HepG2 (cell line): ENCODE measurements around the gene PHKG2. TPM values are rescaled to one million over a fixed set of nuclear protein-coding genes. Genes with fewer than 3 reads are reported as not detected.

Source experiments
- BRCA1 ChIP-seq: sonication (generic); formaldehyde crosslinking; IDR thresholded peaks from 2 replicates; pipeline ENCODE4 v1.4.0; 2020; ENCODE audit warnings: missing genetic modification reagents
- FOXA3 ChIP-seq: IDR thresholded peaks from 2 replicates; pipeline ENCODE4 v1.6.1; 2016; ENCODE audit warnings: missing genetic modification reagents, missing compliant biosample characterization
- GPN1 ChIP-seq: sonication (generic); formaldehyde crosslinking; IDR thresholded peaks from 2 replicates; pipeline ENCODE4 v1.5.1; 2020; ENCODE audit warnings: missing genetic modification reagents, borderline replicate concordance
- HDAC2 ChIP-seq: sonication (generic); formaldehyde crosslinking; IDR thresholded peaks from 2 replicates; pipeline ENCODE4 v1.4.0; 2020; ENCODE audit warnings: missing genetic modification reagents
- KDM1A ChIP-seq: IDR thresholded peaks from 2 replicates; pipeline ENCODE4 v1.6.1; 2016; ENCODE audit warnings: missing compliant biosample characterization
- ZNF234 ChIP-seq: sonication (generic); formaldehyde crosslinking; conservative IDR thresholded peaks from 2 replicates; pipeline ENCODE4 v1.5.1; 2020; ENCODE audit warnings: mild to moderate bottlenecking, missing genetic modification reagents
- ZNF235 ChIP-seq: sonication (generic); formaldehyde crosslinking; IDR thresholded peaks from 2 replicates; pipeline ENCODE4 v1.8.1; 2023; ENCODE audit warnings: mild to moderate bottlenecking, missing genetic modification reagents, borderline replicate concordance
- ZNF883 ChIP-seq: sonication (generic); formaldehyde crosslinking; IDR thresholded peaks from 2 replicates; pipeline ENCODE4 v1.5.1; 2020; ENCODE audit warnings: mild to moderate bottlenecking, missing genetic modification reagents; ENCODE audit errors: not compliant biosample characterization
- polyA plus RNA-seq, 8 experiments: library from polyadenylated mRNA; depleted of rRNA in 3 of 8; stranded (reverse) in 7 of 8; unstranded in 1 of 8; fragments of >200 nt; fragmentation: Illumina TruSeq in 4 of 8; extraction: Trizol in 4 of 8; gene quantifications; 2 replicates each; pipeline versions ENCODE4 v1.2.1 to v1.2.3, GENCODE V29; 2011 to 2016; ENCODE audit warnings: low read depth in 4 of 8, missing spikeins in 1 of 8, mixed read lengths in 1 of 8; ENCODE audit not compliant: insufficient read depth in 1 of 8
- total RNA-seq, 5 experiments: library from RNA; depleted of rRNA; stranded (reverse); fragments of >200 nt; fragmentation: Illumina TruSeq; extraction: Trizol; gene quantifications; 2 replicates each; pipeline ENCODE4 v1.2.3, GENCODE V29; 2016; ENCODE audit warnings: low read depth in 1 of 5
- TF ChIP-seq, protein P1 (sequence below): sonication (generic); formaldehyde crosslinking; IDR thresholded peaks from 2 replicates; pipeline ENCODE4 v1.5.1; 2020; ENCODE audit warnings: mild to moderate bottlenecking, missing genetic modification reagents, borderline replicate concordance
- TF ChIP-seq, protein P2 (sequence below): sonication (generic); formaldehyde crosslinking; IDR thresholded peaks from 2 replicates; pipeline ENCODE4 v1.4.0; 2020; ENCODE audit warnings: missing genetic modification reagents
- TF ChIP-seq, protein P3 (sequence below): sonication (generic); formaldehyde crosslinking; IDR thresholded peaks from 2 replicates; pipeline ENCODE4 v1.5.0; 2020; ENCODE audit warnings: mild to moderate bottlenecking, missing genetic modification reagents
- TF ChIP-seq, protein P4 (sequence below): sonication (generic); formaldehyde crosslinking; IDR thresholded peaks from 2 replicates; pipeline ENCODE4 v1.8.1; 2023; ENCODE audit warnings: mild to moderate bottlenecking, missing genetic modification reagents, borderline replicate concordance

Gene PHKG2
- total and polyA plus RNA-seq, 2 of the 13 experiments (the other 11 are each of a cell fraction or from before 2014, with no cell fraction given), result 37.4 to 42.1 TPM

DNA sequence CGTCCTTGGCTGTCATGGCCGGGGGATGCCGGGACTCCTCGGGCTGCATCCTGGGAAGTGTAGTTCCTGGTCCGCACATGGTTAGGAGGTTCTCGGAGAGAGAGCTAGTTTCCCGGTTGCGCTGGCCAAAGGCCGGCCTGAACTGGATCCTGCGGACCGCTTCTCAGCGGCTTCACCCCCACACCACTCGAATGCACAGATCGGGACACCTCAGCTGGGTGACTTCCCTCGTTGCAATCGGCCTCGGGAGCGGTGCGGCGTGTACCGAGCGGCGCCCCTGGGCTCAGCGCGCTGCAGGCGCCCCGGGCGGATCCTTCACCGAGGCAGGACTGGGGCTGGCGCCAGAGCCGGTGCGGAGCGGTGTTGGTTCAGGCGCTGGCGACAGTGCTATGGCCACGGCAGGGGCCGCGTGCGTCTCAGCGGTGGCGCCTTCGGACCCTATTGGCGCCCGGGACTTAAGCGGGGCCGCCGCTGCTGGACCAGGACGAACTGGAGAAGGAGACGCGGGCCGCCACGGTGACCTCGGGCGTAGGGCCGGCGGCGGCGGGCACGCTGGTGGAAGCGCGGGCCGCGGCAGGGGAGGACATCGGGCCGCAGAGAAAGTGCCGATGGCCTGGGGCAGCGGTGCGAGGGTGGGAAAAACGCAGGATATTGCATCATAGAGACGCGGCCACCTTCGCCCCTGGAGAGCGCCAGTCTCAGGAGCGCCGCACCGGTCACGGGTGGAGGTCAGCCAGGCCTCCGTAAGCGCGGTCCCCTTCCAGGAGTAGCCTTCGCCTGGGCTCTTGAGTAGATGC lies 27.4 kb downstream of the PHKG2 start (continued):
- TF ChIP-seq GPN1 (no peak), HDAC2 (peak; percentile 68), ZNF234 (CRISPR knock-in tag) (no peak; the same call in 1 of the 2 replicates), BRCA1 (CRISPR knock-in tag) (peak; percentile 84; the same call in 1 of the 2 replicates), FOXA3 (peak; percentile 35), ZNF883 (peak; percentile 98), ZNF235 (CRISPR knock-in tag) (0 out of 2 replicates have a peak, but pooled peaks have one; percentile 71), KDM1A (CRISPR knock-in tag) (no peak)
- TF ChIP-seq, protein P1, sequence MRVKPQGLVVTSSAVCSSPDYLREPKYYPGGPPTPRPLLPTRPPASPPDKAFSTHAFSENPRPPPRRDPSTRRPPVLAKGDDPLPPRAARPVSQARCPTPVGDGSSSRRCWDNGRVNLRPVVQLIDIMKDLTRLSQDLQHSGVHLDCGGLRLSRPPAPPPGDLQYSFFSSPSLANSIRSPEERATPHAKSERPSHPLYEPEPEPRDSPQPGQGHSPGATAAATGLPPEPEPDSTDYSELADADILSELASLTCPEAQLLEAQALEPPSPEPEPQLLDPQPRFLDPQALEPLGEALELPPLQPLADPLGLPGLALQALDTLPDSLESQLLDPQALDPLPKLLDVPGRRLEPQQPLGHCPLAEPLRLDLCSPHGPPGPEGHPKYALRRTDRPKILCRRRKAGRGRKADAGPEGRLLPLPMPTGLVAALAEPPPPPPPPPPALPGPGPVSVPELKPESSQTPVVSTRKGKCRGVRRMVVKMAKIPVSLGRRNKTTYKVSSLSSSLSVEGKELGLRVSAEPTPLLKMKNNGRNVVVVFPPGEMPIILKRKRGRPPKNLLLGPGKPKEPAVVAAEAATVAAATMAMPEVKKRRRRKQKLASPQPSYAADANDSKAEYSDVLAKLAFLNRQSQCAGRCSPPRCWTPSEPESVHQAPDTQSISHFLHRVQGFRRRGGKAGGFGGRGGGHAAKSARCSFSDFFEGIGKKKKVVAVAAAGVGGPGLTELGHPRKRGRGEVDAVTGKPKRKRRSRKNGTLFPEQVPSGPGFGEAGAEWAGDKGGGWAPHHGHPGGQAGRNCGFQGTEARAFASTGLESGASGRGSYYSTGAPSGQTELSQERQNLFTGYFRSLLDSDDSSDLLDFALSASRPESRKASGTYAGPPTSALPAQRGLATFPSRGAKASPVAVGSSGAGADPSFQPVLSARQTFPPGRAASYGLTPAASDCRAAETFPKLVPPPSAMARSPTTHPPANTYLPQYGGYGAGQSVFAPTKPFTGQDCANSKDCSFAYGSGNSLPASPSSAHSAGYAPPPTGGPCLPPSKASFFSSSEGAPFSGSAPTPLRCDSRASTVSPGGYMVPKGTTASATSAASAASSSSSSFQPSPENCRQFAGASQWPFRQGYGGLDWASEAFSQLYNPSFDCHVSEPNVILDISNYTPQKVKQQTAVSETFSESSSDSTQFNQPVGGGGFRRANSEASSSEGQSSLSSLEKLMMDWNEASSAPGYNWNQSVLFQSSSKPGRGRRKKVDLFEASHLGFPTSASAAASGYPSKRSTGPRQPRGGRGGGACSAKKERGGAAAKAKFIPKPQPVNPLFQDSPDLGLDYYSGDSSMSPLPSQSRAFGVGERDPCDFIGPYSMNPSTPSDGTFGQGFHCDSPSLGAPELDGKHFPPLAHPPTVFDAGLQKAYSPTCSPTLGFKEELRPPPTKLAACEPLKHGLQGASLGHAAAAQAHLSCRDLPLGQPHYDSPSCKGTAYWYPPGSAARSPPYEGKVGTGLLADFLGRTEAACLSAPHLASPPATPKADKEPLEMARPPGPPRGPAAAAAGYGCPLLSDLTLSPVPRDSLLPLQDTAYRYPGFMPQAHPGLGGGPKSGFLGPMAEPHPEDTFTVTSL (CRISPR knock-in tag), result no peak; the same call in 1 of the 2 replicates
- TF ChIP-seq, protein P2, sequence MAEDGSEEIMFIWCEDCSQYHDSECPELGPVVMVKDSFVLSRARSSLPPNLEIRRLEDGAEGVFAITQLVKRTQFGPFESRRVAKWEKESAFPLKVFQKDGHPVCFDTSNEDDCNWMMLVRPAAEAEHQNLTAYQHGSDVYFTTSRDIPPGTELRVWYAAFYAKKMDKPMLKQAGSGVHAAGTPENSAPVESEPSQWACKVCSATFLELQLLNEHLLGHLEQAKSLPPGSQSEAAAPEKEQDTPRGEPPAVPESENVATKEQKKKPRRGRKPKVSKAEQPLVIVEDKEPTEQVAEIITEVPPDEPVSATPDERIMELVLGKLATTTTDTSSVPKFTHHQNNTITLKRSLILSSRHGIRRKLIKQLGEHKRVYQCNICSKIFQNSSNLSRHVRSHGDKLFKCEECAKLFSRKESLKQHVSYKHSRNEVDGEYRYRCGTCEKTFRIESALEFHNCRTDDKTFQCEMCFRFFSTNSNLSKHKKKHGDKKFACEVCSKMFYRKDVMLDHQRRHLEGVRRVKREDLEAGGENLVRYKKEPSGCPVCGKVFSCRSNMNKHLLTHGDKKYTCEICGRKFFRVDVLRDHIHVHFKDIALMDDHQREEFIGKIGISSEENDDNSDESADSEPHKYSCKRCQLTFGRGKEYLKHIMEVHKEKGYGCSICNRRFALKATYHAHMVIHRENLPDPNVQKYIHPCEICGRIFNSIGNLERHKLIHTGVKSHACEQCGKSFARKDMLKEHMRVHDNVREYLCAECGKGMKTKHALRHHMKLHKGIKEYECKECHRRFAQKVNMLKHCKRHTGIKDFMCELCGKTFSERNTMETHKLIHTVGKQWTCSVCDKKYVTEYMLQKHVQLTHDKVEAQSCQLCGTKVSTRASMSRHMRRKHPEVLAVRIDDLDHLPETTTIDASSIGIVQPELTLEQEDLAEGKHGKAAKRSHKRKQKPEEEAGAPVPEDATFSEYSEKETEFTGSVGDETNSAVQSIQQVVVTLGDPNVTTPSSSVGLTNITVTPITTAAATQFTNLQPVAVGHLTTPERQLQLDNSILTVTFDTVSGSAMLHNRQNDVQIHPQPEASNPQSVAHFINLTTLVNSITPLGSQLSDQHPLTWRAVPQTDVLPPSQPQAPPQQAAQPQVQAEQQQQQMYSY (CRISPR knock-in tag), result peak; percentile 85
- TF ChIP-seq, protein P3, sequence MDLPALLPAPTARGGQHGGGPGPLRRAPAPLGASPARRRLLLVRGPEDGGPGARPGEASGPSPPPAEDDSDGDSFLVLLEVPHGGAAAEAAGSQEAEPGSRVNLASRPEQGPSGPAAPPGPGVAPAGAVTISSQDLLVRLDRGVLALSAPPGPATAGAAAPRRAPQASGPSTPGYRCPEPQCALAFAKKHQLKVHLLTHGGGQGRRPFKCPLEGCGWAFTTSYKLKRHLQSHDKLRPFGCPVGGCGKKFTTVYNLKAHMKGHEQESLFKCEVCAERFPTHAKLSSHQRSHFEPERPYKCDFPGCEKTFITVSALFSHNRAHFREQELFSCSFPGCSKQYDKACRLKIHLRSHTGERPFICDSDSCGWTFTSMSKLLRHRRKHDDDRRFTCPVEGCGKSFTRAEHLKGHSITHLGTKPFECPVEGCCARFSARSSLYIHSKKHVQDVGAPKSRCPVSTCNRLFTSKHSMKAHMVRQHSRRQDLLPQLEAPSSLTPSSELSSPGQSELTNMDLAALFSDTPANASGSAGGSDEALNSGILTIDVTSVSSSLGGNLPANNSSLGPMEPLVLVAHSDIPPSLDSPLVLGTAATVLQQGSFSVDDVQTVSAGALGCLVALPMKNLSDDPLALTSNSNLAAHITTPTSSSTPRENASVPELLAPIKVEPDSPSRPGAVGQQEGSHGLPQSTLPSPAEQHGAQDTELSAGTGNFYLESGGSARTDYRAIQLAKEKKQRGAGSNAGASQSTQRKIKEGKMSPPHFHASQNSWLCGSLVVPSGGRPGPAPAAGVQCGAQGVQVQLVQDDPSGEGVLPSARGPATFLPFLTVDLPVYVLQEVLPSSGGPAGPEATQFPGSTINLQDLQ (CRISPR knock-in tag), result peak; percentile 70
- TF ChIP-seq, protein P4, sequence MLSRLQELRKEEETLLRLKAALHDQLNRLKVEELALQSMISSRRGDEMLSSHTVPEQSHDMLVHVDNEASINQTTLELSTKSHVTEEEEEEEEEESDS (CRISPR knock-in tag), result peak; percentile 77; the same call in 1 of the 2 replicates
